GM23248 (cell line): Measurements from ENCODE around the gene BPGM.

Source experiments
- EZH2 ChIP-seq: fragments of 200-600 bp; sonication (generic); IDR thresholded peaks from 2 replicates; pipeline ENCODE4 v1.6.1; 2018; ENCODE audit warnings: antibody characterized with exemption, mild to moderate bottlenecking; ENCODE audit not compliant: insufficient read depth, poor library complexity, severe bottlenecking
- EZH2phosphoT487 ChIP-seq: fragments of 200-600 bp; sonication (generic); IDR thresholded peaks from 2 replicates; pipeline ENCODE4 v1.6.1; 2018; ENCODE audit warnings: antibody characterized with exemption, moderate library complexity, mild to moderate bottlenecking, low read depth; ENCODE audit not compliant: insufficient read depth

DNA sequence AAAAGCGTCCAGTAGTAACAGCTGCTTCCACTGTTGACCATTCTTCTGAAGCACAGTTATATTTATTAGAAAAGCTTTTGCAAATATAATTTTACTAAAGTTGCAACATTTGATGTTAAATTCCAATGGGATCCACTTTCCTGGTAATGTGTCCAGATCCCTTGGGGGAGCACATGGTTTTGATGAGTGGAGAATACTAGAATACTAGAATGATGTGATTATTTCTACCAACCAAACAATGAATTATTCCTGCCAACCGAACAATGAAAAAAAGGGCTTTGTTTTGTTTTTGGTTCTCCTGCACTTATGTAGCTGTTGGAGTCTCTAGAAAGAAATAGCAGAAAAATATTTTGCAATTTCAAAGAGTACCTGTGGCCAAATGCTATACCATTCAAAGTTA, 59.1 kb downstream of the BPGM start:
- TF ChIP-seq EZH2: no peak
- TF ChIP-seq EZH2phosphoT487: no peak
